Measurements from ENCODE around the gene RAI1.
A peak's percentile ranks its signal among the peaks of the same experiment; 100 is the strongest.

Gene RAI1

DNA sequence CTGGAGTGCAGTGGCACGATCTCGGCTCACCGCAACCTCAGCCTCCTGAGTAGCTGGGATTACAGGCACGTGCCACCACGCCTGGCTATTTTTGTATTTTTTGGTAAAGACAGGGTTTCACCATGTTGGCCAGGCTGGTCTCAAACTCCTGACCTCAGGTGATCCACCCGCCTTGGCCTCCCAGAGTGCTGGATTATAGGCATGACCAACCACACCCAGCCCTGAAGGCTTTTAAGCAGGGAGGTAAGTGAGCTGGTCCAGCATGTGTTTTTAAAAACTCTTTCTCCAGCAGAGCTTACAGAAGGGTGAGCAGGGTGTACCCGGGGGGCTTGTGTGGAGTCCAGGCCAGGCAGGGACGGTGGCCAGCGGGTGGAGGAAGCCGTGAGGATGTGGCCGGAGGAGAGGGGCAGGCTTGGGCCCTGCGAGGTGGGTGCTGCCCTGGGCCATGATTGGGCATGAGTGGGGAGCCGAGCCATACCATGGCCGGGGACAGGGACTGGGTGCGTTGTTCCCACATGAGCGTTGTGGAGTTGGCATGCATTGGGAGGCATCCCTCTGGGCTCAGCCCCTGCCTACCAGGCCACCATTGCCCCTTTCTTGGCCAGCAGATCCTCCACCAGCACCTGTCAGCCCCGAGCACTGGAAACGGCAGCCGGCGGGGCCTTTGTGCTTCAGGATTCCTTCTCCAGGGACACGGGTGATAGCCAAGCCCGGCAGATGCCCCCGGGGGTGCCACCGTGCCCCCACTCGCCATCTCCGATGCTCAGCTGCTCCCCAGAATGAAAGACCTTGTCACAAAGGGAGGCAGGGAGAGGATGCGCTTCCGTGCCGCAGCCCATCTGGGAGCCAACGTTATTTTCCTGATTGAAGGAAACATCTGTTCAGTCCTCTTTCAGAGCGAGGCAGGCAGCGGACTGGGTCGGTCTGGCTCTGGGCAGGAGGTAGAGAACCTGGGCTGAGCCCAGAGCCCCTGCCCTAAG lies 64.5 kb downstream of the RAI1 start:
- no peak for DNase-seq (ENCODE audit: low read depth in 2 of 3, low spot score in 1 of 3)

DNA sequence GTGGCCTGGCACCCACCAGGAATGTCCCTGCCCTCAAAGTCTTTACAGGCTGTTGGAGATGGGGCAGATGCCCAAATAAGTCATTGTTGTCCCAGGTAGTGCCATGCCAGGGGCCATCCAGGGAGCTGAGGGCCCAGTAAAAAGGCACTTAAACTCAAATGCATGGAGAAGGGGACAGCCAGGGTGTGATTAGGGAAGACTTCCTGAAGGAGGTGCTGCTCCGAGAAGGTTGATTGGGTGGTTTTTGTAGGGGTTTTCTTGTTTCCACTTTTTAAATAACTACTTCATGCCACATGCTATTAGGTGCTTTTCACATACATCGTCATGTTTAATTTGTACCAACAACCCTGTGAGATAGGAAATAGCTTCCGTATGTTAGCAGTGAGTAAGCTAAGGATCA lies 66.9 kb downstream of the RAI1 start:
- DNase-seq (ENCODE audit: low read depth in 2 of 3, low spot score in 1 of 3): no peak

DNA sequence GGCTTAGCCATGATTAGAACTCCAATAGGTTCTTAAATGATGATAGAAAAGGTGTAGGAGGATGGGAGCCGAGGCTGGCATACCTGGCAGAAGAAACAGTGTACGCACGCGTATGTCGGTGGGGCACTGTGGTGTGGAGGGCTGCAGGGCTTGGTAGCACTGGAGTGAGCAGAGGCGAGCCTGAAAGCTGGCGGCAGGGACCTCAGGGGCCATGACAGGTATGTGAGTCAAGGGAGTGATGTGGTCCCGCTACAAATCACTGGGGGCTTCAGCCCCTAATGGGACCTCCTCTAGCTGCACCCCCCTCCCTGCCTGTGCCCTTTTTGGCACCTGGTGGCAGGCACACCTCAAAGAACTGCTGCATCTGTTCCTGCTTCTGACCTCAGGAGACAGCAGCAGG lies 67.3 kb downstream of the RAI1 start:
- DNase-seq (ENCODE audit: low read depth in 2 of 3, low spot score in 1 of 3): no peak

DNA sequence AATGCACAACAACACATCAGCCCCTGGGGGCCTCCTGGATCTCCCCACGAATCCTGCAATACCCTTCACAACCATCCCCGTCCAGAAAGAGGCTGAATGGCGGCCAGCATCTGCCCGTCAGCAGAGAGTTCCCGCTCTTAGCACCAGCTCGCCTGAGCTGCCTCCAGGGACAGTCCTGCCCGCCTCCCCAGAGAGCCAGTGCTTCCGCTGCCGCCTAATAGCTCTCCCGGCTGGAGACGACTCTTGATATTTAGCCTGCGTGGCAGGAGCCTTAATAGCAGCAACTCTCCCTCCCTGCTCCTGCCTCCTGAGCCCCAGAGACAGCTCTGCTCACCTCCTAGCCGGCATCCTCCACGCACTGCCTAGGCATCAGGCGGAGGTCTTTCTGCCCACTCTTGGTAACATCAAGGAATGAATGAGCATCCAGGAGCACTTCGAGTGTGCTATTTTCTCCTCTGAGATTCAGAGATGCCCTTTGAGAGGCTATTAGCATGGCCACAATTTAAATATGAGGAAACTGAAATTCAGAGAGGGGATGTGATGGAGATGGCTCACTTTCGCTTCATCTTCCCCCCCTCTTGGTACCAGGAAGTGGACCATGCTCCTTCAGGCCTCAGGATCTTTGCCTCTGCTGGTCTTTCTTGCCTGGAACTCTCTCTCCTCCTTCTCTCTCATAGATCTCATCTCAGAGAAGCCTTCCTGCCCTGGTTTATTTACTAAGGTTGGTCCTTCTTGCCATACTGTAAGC lies 67.9 kb downstream of the RAI1 start:
- DNase-seq (ENCODE audit: low read depth in 2 of 3, low spot score in 1 of 3): no peak

DNA sequence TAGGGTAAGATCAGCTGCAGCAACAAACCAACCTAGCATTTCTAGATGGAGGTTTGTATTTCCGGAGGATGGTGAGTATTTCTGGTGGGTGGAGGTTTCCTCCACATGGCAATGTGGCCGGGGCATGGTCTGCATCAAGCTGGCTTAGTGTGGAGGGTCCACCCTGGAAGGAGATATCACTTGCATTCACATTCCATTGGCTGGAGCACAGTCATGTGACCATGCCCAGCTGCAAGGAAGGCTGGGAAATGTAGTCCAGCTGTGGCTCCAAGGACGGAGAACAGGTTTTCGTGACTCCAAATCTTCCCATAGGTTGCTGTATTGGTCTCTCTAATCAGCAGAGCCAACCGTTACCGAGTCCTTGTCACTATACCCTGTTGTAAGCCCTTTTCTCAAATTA lies 68.7 kb downstream of the RAI1 start:
- DNase-seq (ENCODE audit: low read depth in 2 of 3, low spot score in 1 of 3): peak in 2 of 3 donors; percentile 24 to 38

DNA sequence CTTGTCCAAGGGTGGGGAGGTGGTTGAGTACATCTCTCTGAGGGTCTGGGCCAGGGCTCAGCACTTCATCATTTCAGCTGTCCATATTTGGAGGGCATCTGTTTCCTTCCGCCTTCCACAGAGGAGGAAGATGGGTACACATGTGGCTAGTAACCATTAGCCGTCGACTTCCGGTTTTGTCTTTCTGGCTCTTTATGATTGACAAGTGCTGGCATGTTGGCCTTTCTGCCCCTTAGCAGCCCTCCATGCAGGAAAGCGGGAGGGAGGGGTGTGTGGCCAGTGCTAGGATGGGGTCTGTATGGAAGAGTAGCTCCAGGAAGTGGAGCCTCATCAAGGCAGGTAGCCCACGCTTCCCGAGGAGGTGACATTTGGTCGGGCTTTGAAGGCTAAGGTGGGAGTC lies 69.6 kb downstream of the RAI1 start:
- peak in 1 of 3 donors; percentile 19 for DNase-seq (ENCODE audit: low read depth in 2 of 3, low spot score in 1 of 3)

DNA sequence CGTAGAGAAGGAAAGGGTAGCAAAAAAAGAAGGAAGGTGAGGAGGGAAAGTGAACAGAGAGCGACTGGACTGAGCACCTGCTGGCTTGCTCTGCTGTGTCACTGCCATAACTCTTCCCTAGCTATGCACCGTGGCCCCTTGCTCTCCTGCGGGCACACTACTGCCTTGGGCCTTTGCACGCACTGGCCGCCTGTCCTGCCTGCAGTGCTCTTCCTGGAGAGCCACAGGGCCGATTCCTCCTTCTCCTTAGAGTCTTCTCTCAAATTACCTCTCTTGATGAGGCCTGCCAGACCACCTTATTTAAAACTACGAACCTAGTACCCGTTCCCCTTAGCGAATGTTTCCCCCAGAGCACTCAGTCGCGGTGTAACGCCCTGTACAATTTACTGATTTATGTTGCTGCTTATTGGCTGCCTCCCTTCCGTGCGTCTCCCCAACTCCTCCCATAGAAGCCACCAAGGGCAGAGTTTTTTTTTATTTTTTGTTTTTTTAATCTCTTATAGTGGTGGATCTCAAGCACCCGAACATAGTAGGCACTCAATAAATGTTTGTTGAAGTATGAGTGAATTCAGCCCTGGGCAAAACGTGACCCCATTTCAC lies 70.3 kb downstream of the RAI1 start:
- peak in 1 of 3 donors; percentile 14 for DNase-seq (ENCODE audit: low read depth in 2 of 3, low spot score in 1 of 3)

DNA sequence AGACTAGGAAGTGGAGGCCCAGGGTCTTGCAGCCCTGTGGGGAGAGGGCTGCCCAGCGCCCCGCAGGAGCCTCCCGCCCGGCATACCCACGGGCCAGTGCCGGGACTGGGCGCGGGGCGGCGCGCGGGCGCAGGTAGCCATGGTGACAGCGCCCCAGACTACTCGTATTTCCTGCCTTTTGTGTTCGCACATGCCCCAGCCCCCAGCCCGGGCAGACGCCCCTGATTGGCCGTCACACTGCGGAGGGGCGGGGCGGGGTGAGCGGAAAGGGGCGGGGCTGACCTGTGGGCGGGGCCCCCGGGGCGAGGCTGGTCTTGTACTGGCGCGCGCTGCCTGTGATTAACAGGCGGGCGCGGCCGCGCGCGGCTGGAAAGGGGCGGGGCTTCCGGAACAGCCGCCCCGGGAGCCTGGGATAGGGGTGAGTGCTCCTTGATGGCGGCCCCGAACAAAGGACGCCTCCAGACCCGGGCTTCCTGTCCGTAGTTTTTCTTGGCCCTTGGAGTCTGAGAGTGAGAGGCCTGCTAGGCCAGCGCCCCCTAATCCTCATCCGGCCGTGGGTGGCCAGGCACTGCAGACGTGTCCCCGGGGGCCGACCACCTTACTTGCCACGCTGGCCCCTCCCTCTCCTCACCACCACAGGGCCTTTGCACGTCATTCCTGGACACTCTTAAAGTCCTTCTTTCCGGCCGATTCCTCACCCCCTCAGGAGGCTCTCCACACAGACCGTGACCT lies 71.0 kb downstream of the RAI1 start:
- peak; percentile 95 to 97 (median 96) for DNase-seq (ENCODE audit: low read depth in 2 of 3, low spot score in 1 of 3)

DNA sequence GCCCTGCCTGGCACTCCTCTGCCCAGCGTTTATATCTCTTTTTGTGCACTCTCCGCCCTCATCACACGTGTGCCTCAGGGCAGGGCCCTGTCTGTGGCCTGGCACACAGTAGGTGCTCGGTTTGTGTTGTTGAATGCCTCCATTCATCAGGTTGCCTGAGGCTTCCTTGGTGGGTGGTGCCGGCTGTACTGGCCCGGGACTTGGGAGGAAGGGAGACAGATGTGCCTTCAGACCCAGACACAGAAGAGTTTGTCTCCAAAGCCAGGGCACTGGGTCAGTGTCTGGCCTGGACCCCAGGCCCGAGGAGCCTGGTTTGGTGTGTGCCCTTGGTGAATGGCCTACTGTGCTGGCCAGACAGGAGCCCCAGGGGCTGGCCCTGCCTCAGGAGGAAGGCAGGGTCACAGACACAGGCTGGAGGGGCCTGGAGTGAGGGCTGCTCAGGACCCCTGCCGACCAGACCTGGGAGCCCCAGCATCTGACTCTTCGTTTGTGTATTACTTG lies 71.6 kb downstream of the RAI1 start:
- no peak for DNase-seq (ENCODE audit: low read depth in 2 of 3, low spot score in 1 of 3)

DNA sequence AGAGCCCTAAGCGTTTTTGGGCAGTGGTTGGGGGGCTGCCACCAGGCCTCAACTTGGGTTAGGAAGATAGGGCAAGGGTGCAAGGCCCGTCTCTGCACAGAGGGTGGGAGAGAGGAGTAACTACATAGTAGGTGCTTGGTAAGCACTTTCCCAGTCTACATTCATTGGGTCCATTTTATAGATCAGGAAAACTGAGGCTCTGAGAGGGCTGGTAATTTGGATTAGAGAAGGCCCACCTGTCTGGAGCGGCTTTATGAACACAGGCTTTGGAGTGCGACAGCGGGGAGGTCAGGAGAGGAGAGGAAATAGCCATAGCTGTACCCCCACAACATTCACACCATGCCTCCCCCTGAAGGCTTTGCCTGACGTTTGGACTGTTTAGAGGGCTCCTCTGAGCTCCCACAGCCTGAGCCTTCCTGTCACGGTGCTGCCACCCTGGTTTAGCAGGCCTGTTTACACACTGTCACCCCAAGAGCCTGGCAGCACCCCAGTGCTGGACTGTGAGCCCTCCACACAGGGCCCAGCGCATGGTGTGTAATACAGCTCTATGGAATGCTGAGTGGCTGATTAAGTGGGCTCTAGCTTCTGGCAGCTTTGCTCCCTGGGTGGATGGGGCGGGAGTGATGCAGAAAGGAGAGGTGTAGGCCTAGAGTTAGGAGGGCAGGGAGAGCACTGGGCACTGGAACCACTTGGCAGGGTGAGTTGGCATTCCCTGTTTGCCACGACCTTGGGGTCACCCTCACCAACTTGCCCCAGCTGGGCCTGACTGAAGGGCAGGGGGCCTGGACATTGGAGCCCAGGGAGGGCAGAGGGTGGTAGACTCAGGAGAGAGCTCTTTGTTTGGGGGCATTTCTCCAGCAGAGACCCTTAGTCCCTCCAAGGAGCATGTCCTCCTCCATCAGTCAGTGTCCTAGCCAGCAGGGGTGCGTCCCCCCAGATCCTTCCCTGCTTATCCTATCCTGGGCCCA lies 73.7 kb downstream of the RAI1 start:
- no peak for DNase-seq (ENCODE audit: low read depth in 2 of 3, low spot score in 1 of 3)

DNA sequence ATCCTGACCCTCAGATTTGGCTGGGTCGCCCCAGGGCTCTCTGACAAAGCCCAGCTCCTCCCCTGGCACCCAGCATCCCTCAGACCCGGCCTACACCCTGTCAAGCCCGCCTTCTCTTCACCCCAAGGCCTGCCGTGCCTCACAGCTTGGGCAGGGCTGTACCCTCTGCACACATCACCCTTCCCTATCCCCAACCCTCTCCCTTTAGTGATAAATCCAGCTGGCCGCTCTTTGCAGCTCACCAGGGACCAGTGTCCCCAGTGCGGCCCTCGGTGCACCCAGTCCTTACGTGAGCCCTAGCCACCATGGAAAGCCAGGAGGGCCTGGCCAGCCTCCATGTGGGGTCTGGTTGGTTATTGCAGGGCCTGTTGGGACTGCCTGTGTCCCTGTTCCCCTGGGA lies 74.5 kb downstream of the RAI1 start:
- DNase-seq (ENCODE audit: low read depth in 2 of 3, low spot score in 1 of 3): no peak

DNA sequence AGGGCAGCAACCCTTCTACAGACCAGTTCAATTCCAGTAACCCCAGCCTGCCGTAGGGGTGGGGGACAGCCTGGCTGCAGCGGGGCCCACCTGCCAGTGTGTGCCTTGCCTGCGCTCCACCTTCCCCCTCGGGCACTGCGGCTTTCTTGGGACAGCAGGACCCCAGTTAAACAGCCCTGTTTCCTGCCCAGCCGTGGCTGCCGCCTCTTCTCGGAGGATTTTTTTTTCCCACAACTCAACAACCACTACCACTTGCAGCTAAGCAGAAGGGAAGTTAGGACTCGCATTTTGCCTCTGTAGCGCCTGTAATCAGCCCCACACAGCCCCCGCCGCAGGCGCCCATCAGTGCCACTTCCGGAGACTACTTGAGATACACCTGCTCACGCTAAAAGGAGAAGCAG lies 76.1 kb downstream of the RAI1 start:
- no peak for DNase-seq (ENCODE audit: low read depth in 2 of 3, low spot score in 1 of 3)

DNA sequence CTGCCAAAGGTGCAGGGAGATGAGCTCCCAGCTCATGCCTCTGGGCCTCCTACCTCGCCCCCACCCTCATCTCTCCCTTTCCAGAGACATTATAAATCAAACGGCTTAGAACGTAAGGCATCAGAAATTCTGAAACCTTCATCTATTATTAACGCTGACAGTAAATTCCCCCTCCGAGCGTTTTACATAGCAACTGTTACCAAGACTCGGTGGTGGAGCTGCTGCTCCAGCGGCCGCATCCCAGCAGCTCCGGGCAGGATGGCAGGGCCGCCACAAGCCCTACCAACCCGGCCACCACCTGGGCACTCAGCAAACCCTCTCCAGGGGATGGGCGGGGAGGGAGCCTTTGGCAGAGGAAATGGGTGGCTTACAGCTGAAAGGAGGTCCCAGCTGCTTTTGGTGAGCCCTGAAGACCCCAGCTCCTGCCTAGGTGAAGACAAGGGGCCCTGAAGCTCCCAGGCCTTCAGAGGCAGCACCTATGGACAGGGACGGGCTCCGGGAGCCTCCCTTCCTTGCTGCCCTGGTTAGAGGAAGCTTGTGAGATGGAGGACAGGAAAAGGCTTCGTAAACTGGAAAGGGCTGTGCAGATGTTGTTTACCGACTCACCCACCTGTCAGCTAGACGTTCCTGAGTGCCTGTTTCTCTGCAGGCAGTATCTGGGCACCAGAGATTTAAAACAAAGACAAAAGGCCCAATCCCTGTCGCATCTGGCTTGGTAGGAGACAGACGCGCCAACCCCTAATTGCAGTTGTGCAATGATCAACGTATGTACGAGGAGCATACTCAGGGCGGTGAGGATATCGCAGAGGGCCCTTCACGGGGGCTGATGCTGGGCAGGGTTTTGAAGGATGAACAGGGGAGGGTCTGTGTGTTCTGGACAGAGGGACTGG lies 76.9 kb downstream of the RAI1 start:
- DNase-seq (ENCODE audit: low read depth in 2 of 3, low spot score in 1 of 3): no peak

DNA sequence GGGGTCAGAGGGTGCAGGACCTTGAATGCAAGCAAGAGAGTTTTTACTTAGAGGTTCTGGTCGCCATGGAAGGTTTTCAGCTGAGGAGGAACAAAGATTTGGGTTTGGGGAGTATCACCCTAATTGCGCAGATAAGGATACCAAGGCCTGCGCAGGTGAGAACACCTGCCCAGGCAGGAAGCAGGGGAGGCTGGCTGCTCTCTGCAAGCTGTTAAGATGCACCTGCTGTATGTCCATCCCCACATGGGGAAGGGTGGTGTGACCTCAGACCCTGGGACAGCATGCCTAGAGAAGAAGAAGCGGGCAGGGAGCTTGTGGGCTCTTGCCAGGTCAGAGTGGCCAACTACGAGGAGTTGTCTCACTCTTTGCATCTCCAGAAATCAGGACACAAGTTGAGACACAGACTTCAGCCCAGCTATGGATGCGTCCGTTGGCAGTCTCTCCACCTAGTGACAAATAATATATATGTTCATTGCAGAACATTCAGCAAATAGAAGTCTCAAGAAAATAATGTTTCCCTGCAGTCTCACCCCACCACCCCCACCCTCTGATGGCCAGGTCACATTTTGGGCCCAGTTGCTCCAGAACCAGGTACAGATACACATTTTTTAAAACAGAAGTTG lies 77.8 kb downstream of the RAI1 start:
- no peak for DNase-seq (ENCODE audit: low read depth in 2 of 3, low spot score in 1 of 3)

DNA sequence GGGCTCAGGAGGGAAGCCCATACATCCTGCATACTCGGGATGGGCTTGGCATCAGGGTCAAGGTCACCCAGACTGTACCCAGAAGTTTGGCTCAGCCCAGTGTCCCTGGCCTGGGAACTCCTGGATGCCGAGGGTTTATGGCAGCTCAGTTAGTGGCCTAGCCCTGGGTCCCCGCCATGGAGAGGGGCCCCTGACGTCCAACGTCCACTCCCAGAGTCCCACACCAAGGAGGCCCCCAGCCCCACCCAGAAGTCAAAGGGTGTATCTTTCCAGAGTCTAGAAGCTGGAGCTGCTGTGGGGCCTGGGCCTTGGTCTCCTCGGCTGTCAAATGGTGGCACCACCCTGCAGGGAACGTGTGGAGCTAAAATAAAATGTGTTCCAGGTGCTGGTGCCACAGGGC lies 79.1 kb downstream of the RAI1 start:
- DNase-seq (ENCODE audit: low read depth in 2 of 3, low spot score in 1 of 3): no peak

DNA sequence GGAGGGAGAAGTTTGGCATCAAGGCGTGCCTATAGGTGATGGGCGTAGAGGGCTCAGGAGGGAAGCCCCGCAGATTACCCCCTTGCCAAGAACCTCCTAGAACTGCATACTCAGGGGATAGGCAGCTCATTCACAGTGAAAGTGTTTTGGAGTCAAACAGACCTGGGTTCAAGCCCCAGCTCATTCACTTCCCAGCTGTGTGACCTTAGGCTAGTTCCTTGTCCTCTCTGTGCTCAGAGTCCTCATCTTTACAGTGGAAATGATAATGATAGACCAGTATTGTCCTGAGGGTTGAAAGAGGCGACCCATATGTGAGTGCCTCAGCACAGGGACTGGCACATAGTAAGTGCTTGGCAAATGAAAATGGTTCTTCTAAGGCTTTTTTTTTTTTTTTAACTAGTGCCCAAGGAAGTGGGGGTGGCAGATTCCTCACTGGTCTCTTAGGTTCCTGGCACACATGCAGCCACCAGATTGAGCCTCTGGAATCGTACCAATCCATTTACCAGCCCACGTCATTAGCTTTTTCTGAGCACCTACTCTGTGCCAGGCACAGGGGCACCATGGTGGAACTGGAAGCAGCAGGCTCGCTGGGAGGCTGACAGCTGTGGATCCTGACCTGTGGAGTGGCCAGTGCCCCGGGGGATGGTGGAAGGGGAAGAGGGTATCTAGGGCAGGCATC lies 79.8 kb downstream of the RAI1 start:
- DNase-seq (ENCODE audit: low read depth in 2 of 3, low spot score in 1 of 3): no peak

DNA sequence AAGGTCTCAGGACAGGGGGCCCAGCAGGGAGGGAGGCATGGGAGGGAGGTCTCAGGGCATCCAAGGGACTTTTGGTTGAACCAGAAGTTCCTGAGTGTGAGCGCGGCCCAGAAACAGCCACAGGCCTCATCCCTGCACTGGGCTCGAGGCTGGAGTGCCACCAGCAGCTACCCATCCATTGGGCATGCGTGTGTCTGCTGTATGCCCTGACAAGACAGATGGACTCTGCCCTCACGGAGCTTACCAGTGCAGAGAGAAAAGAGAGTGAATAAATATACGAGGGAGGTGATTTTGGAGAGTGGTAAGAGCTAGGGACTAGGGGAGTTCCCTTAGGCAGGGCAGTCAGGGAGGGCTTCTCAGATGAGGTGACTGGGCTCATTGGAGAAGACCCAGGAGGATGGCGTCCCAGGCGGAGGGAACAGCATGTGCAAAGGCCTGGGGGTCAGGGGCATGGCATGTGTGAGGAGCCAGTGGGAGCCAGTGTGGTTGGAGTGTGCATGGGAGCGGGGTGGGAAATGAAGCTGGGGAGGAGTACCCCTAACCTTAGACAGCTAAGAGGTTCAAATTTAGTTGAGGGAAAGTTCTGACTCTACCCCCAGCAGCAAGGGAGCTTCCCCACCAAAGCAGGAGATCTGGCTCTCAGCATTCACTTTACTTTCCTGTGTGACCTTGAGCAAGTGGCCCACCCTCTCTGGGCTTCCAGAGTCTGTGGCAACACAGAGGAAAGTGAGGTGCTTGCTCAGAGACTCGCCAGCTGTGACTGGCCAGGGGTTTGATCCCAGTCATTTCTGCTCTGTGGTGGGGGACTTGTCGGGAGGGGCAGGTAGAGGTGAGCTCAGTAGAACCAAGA lies 80.9 kb downstream of the RAI1 start:
- DNase-seq (ENCODE audit: low read depth in 2 of 3, low spot score in 1 of 3): no peak
